GM10248 (cell line): ENCODE results near the gene SASH3.

ENCODE experiments used
- CTCF ChIA-PET: fragments of 300-600 bp; sonication (Branson Sonifier 250); formaldehyde crosslinking; extraction: SDS; loops from one replicate; lab custom pipeline; 2021; ENCODE audit warnings: antibody characterized with exemption; lab: Yijun Ruan, JAX
- POLR2A ChIA-PET: fragments of 350-650 bp; sonication (Branson Sonifier 250); formaldehyde crosslinking; extraction: SDS; loops from one replicate; lab custom pipeline; 2020; ENCODE audit warnings: antibody characterized with exemption; lab: Yijun Ruan, JAX
- DNase-seq: peaks from one replicate; pipeline ENCODE4 v3.0.0; 2012; ENCODE audit errors: extremely low spot score
- CTCF ChIP-seq: IDR thresholded peaks from 2 replicates; pipeline ENCODE4 v1.5.1; 2012; ENCODE audit warnings: mild to moderate bottlenecking, low read depth; ENCODE audit errors: extremely low read depth, missing control alignments, control extremely low read depth

Gene SASH3

GRCh38 chrX:129781134-129781672, 1.5 kb downstream of the SASH3 start:
- peak; percentile 81 for DNase-seq
- ChIA-PET POLR2A (interaction anchor here (0.6 to 1.7 kb wide), 7 partner anchors 8 to 268 kb away, joined by 3 to 7 read pairs (median 3); no protein-coding TSS in a partner anchor), CTCF (interaction anchor here (0.8 to 3.7 kb wide), 10 partner anchors 8 to 176 kb away, joined by 3 to 15 read pairs (median 4); no protein-coding TSS in a partner anchor)
- TF ChIP-seq CTCF: no peak

- CTCF ChIA-PET: interaction anchor here (0.8 to 3.9 kb wide), 11 partner anchors 7 to 177 kb away, joined by 3 to 17 read pairs (median 4); no protein-coding TSS in a partner anchor
- POLR2A ChIA-PET: interaction anchor here (0.7 to 1.7 kb wide), 3 partner anchors 9 to 201 kb away, joined by 3 to 7 read pairs (median 5); no protein-coding TSS in a partner anchor
- no peak for DNase-seq
- no peak for TF ChIP-seq CTCF
Measured at GRCh38 chrX:129781680-129782495, 2.1 kb downstream of the SASH3 start.

- no peak for DNase-seq
- no peak for TF ChIP-seq CTCF
- POLR2A ChIA-PET: no interaction called here
- CTCF ChIA-PET: interaction anchor here (1.1 to 3.9 kb wide), 4 partner anchors 8 to 177 kb away, joined by 3 to 17 read pairs (median 12); no protein-coding TSS in a partner anchor
Measured at GRCh38 chrX:129782706-129783105, 3.0 kb downstream of the SASH3 start.

- DNase-seq: no peak
- POLR2A ChIA-PET: no interaction called here
- no peak for TF ChIP-seq CTCF
- CTCF ChIA-PET: interaction anchor here (1.1 to 3.9 kb wide), 5 partner anchors 9 to 178 kb away, joined by 3 to 17 read pairs (median 10); no protein-coding TSS in a partner anchor
Measured at GRCh38 chrX:129783291-129783713, 3.6 kb downstream of the SASH3 start.

GRCh38 chrX:129784371-129784770, 4.6 kb downstream of the SASH3 start:
- no peak for DNase-seq
- CTCF ChIA-PET: interaction anchor here (1.3 to 3.9 kb wide), 3 partner anchors 10 to 39 kb away, joined by 3 to 17 read pairs (median 15); no protein-coding TSS in a partner anchor
- TF ChIP-seq CTCF: no peak
- POLR2A ChIA-PET: no interaction called here
